Measurements from ENCODE around the gene NUDT3. TPM values are rescaled to one million over a fixed set of nuclear protein-coding genes. Genes with fewer than 3 reads are reported as not detected.

Gene NUDT3
- total RNA-seq, 1 donor from 2014 or later = 16.7 TPM

GRCh38 chr6:34370361-34370760 lies 22.1 kb downstream of the NUDT3 start:
- Mint-ChIP-seq H3K4me1 (ENCODE audit: low read depth, unreplicated experiment) (peaks cover 10% of the 10 kb centered on the region), H3K27me3 (ENCODE audit: low read depth, unreplicated experiment) (no peaks in the 10 kb centered on the region), H3K4me3 (ENCODE audit: unreplicated experiment) (no peak overlapping the region), H3K27ac (ENCODE audit: unreplicated experiment) (no peak overlapping the region), H3K36me3 (ENCODE audit: low read depth, unreplicated experiment) (peaks cover 8% of the 10 kb centered on the region), H3K9me3 (ENCODE audit: unreplicated experiment) (no peaks in the 10 kb centered on the region)
- Histone ChIP-seq H3K4me2 (ENCODE audit: low read length) (no peak overlapping the region), H3K27ac (ENCODE audit: low read depth, low read length) (no peak overlapping the region), H2AFZ (ENCODE audit: low read depth, low read length) (no peak overlapping the region), H3K27me3 (ENCODE audit: insufficient read depth, low read length) (no peaks in the 10 kb centered on the region), H3K79me2 (ENCODE audit: insufficient read depth, low read length) (peaks cover 76% of the 10 kb centered on the region), H3K36me3 (ENCODE audit: insufficient read depth, low read length) (no peaks in the 10 kb centered on the region), H3K4me1 (ENCODE audit: insufficient read depth, low read length) (peaks cover 3% of the 10 kb centered on the region), H4K20me1 (ENCODE audit: insufficient read depth, low read length) (peaks cover 47% of the 10 kb centered on the region), H3K9me3 (ENCODE audit: insufficient read depth, low read depth, low read length) (no peaks in the 10 kb centered on the region), H3K9ac (ENCODE audit: low read length) (no peak overlapping the region), H3K4me3 (ENCODE audit: insufficient read depth, low read depth, low read length) (no peak overlapping the region)
- FAIRE-seq = no peak
- no peak for DNase-seq (ENCODE audit: low read depth)
- no peak for TF ChIP-seq EZH2 (IDR thresholded peaks at IDR 0.05; ENCODE audit: insufficient read depth, low read length)
- TF ChIP-seq CTCF (IDR thresholded peaks at IDR 0.05; ENCODE audit: insufficient read depth, low read depth, low read length) = no peak

GRCh38 chr6:34369385-34369784 lies 23.1 kb downstream of the NUDT3 start:
- no peak overlapping the region for H3K27ac Mint-ChIP-seq (ENCODE audit: unreplicated experiment)

More at GRCh38 chr6:34369385-34369784, 23.1 kb downstream of the NUDT3 start:
- Histone ChIP-seq H3K4me2 (ENCODE audit: low read length) (no peak overlapping the region), H2AFZ (ENCODE audit: low read depth, low read length) (no peak overlapping the region), H3K27ac (ENCODE audit: low read depth, low read length) (no peak overlapping the region), H3K4me1 (ENCODE audit: insufficient read depth, low read length) (peaks cover 3% of the 10 kb centered on the region), H3K36me3 (ENCODE audit: insufficient read depth, low read length) (no peaks in the 10 kb centered on the region), H3K27me3 (ENCODE audit: insufficient read depth, low read length) (no peaks in the 10 kb centered on the region), H3K9me3 (ENCODE audit: insufficient read depth, low read depth, low read length) (no peaks in the 10 kb centered on the region), H3K4me3 (ENCODE audit: insufficient read depth, low read depth, low read length) (no peak overlapping the region), H4K20me1 (ENCODE audit: insufficient read depth, low read length) (peaks cover 46% of the 10 kb centered on the region), H3K79me2 (ENCODE audit: insufficient read depth, low read length) (peaks cover 70% of the 10 kb centered on the region), H3K9ac (ENCODE audit: low read length) (no peak overlapping the region)
- Mint-ChIP-seq H3K4me3 (ENCODE audit: unreplicated experiment) (no peak overlapping the region), H3K4me1 (ENCODE audit: low read depth, unreplicated experiment) (peaks cover 10% of the 10 kb centered on the region), H3K27me3 (ENCODE audit: low read depth, unreplicated experiment) (no peaks in the 10 kb centered on the region), H3K36me3 (ENCODE audit: low read depth, unreplicated experiment) (peaks cover 8% of the 10 kb centered on the region), H3K9me3 (ENCODE audit: unreplicated experiment) (no peaks in the 10 kb centered on the region)
- DNase-seq (ENCODE audit: low read depth) = no peak
- FAIRE-seq = no peak
- TF ChIP-seq EZH2 (IDR thresholded peaks at IDR 0.05; ENCODE audit: insufficient read depth, low read length) (no peak), CTCF (IDR thresholded peaks at IDR 0.05; ENCODE audit: insufficient read depth, low read depth, low read length) (no peak)

All from astrocyte (in vitro differentiated cells and primary cell).